GM10266 (cell line): ENCODE data around the gene RUNDC1.
A peak's percentile ranks its signal among the peaks of the same experiment; 100 is the strongest.

ENCODE experiments used
- DNase-seq: peaks from one replicate; pipeline ENCODE4 v3.0.0; 2012; ENCODE audit errors: extremely low spot score
- TF ChIP-seq, protein P1 (sequence below): IDR thresholded peaks from 2 replicates; pipeline ENCODE4 v1.5.1; 2012; ENCODE audit warnings: mild to moderate bottlenecking, low read depth; ENCODE audit not compliant: control insufficient read depth, insufficient read depth; ENCODE audit errors: missing control alignments

The RUNDC1 gene

DNA sequence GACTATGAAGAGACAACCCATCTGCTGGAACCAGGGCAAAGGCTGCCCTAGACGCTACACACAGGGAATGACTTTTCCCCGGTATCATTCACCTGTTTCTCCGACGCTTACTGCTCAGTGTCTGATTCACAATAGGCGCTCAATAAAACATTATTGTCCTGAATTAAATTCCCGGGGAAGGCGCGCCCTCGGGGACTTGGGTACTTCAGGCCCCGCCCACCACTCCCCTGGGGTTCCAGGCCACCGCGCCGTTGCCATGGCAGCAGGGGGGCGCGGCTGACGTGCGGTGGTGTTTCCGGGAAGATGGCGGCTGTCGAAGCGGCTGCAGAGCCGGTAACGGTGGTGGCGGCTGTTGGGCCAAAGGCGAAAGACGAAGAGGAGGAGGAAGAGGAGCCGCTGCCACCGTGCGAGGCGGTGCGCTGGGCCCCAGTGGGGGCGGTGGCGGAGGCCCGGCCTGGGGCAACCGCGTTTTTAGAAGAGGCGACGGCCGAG lies at the start of gene RUNDC1:
RUNDC1 (plus strand) TSS at position 292 of the 492 bp plus-strand sequence; CDS start at position 304, 12 bp downstream.
- TF ChIP-seq, protein P1, sequence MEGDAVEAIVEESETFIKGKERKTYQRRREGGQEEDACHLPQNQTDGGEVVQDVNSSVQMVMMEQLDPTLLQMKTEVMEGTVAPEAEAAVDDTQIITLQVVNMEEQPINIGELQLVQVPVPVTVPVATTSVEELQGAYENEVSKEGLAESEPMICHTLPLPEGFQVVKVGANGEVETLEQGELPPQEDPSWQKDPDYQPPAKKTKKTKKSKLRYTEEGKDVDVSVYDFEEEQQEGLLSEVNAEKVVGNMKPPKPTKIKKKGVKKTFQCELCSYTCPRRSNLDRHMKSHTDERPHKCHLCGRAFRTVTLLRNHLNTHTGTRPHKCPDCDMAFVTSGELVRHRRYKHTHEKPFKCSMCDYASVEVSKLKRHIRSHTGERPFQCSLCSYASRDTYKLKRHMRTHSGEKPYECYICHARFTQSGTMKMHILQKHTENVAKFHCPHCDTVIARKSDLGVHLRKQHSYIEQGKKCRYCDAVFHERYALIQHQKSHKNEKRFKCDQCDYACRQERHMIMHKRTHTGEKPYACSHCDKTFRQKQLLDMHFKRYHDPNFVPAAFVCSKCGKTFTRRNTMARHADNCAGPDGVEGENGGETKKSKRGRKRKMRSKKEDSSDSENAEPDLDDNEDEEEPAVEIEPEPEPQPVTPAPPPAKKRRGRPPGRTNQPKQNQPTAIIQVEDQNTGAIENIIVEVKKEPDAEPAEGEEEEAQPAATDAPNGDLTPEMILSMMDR = no peak
- DNase-seq = peak; percentile 97

DNA sequence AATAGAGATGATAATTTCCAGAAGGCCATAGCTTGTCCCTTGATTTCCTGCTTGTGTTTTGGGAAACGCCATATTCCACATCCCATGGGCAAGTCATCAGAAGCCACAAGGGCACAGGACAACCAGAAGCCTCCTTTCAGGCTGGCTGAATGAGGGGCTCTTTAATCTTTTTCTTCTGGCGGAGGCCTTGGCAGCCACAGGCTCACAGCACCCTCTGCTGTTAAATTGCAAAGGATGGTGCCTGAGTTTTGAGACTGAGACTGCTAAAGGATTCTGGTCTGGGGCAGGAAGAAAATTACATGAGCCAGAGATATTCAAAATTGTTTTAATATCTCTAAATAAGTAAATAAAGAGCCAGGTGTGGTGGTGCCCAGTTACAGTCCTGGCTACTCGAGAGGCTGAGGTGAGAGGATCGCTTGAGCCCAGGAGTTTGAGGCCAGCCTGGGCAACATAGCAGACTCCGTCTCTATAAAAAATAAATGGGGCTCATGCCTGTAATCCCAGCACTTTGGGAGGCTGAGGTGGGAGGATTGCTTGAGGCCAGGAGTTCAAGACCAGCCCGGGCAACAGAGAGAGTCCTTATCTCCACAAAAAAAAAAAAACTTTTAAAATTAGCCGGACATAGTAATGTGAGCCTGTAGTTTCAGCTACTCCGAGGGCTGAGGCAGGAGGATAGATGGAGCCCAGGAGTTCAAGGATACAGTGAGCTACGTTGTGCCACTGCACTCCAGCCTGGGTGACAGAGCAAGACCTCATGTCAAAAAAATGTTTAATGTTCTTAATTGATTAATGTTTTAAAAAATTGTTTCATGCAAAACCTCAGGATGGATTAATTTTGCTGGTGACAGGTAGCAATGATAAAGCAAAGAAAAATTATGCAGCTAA lies 42.4 kb upstream of the RUNDC1 start:
- TF ChIP-seq, protein P1 = peak; percentile 54
- DNase-seq = peak; percentile 48

DNA sequence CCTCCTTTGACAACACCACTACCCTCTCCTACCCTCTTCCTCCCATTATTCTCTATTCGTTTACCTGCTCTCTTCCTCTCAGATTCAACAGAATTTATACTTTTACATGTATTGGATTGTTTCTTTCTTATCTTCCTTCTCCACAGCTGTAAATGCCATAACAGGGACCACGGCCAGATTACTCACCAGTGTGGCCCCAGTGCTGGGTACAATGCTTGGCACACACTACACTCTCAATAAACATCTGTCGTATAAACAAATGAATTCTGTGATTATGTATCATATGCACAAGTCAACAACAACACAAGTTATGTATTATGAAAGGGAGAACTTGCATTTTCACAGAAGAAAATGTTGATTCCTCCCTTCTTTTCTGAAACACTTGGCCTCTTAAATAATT lies 36.2 kb upstream of the RUNDC1 start:
- TF ChIP-seq, protein P1 = no peak
- DNase-seq = no peak

DNA sequence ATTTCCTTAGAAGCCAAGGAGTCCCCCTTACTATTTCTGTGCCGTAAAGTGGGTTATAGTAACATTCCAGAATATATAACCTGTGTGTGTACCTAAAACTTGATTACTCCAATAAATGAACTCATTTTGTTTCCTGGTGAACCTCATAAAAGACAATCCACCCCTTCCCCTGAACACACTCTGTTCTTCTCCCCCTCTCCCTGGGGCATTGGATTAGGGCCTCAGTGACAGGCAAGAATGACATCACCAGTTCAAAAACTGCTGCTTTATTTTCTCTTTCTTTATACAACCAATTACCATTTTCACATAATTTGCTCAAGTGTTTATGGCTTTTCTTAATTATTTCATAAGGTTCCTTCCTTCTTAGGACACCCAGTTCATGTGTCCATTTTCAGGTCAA lies 33.6 kb upstream of the RUNDC1 start:
- no peak for DNase-seq
- TF ChIP-seq, protein P1 = no peak

DNA sequence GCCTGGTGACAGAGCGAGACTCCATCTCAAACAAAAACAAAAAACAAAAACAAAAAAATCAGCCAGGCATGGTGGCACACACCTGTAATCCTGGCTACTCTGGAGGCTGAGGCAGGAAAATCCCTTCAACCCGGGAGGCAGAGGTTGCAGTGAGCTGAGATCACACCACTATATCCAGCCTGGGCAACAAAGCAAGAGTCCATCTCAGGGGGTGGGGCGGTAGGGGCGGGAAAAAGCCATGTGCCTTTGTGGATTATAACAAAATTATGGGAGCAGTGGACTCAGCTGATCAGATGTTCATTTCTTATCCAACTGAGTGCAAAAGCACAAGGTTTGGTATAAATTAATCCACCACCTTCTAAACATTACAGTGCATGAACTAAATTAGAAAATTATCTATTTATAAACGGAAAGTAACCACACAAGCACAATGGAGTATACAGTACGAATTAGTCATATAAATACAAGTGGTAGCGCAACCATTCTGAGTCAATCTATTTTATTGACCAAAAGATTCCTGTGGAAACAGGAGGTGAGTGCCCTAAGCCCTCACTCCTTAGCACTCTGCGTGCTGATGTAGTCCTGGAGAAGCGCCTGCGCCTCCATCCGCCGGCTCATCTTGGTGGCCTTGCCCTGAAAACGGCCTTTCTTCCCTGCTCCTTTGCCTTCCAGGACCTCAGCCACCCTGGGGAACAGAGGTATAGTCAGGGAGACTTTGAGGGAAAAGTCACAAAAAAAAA lies 30.2 kb upstream of the RUNDC1 start:
- TF ChIP-seq, protein P1 = no peak

DNA sequence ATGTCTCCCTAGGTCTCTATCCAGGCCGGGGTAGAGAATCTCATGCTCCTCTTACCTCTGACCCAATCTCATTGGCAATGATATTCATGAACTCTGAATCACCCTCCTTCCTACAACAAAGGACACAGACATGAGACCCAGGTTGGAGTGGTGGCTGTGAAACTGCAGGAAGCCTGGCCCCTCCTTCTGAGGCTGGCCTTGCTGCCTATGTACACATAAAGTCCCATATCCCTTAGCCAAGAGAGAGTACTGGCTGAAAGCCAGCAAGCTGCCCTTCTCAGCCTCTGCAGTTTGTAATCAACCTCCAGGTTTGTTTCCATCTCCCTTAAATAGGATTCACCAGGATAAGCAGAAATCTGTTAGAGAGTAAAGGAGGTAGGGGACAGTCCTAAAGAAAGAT lies 26.7 kb upstream of the RUNDC1 start:
- DNase-seq = no peak
- TF ChIP-seq, protein P1 = no peak

More for the DNA sequence above, 30.2 kb upstream of the RUNDC1 start:
- no peak for DNase-seq
